Peyer's patch (tissue), 4 donors: ENCODE results near the gene MICALL1.

Source experiments
- CTCF ChIP-seq, 6 experiments: fragments of 450-650 bp in 4 of 6; fragments of 200-600 bp in 2 of 6; sonication (generic) in 1 of 6; IDR thresholded peaks; one replicate each; pipeline ENCODE4 v1.5.1; 2017 to 2019; ENCODE audit warnings: antibody characterized with exemption in 6 of 6, mild to moderate bottlenecking in 3 of 6, moderate library complexity in 1 of 6
- POLR2A ChIP-seq, 2 donors: fragments of 450-650 bp; IDR thresholded peaks; one replicate each; pipeline ENCODE4 v1.5.1; 2017; ENCODE audit warnings: antibody characterized with exemption in 2 of 2, mild to moderate bottlenecking in 2 of 2, moderate library complexity in 2 of 2

DNA sequence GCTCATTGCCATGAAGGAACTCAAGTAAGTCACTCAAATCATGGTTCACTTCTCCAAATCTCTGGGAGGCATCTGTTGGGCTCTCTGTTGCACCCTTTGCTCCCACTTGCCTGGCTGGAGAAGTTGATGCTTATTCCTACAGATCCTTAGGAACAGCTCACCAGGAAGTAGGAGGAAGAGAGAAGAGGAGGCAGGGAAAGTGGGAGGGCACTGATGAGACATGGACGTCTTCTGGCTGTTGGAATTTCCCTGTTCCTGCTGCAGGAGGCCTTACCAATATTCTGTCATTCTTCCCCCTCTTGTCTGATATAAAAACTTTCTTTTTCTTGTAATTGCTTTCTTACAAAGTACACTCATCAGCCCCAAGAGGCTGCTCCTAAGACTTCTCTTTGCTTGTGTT, 61.0 kb downstream of the MICALL1 start:
- TF ChIP-seq CTCF (IDR thresholded peaks at IDR 0.05) (no peak), POLR2A (IDR thresholded peaks at IDR 0.05) (no peak)
